ENCODE data around the gene SNX1.
"Not testable (repeated sequence)": the region's sequence is repeated elsewhere in the genome, so short reads cannot be mapped to it uniquely, and the experiment has no call there.

The SNX1 gene

GRCh38 chr15:64111679-64112050, 15.9 kb downstream of the SNX1 start:
- no peak overlapping the region for H3K27ac ChIP-seq
- TF ChIP-seq ZFX (IDR thresholded peaks at IDR 0.05; ENCODE audit: borderline replicate concordance) (no peak), CTCF (IDR thresholded peaks at IDR 0.05) (no peak)

GRCh38 chr15:64112073-64112772, 16.4 kb downstream of the SNX1 start:
- TF ChIP-seq CTCF (IDR thresholded peaks at IDR 0.05) = no peak
- TF ChIP-seq ZFX (IDR thresholded peaks at IDR 0.05; ENCODE audit: borderline replicate concordance) = no peak
- no peak overlapping the region for H3K27ac ChIP-seq

GRCh38 chr15:64112904-64113303, 17.1 kb downstream of the SNX1 start:
- no peak overlapping the region for H3K27ac ChIP-seq
- no peak for TF ChIP-seq CTCF (IDR thresholded peaks at IDR 0.05)

- no peak overlapping the region for H3K27ac ChIP-seq
- TF ChIP-seq ZFX (IDR thresholded peaks at IDR 0.05; ENCODE audit: borderline replicate concordance) = no peak
- no peak for TF ChIP-seq CTCF (IDR thresholded peaks at IDR 0.05)
Observed at GRCh38 chr15:64117759-64118487, 22.1 kb downstream of the SNX1 start.

GRCh38 chr15:64120322-64120721, 24.5 kb downstream of the SNX1 start:
- not testable (repeated sequence) for H3K27ac ChIP-seq

- no peak overlapping the region; the same call in 1 of the 2 replicates for H3K27ac ChIP-seq
- TF ChIP-seq CTCF (IDR thresholded peaks at IDR 0.05) = no peak
- no peak for TF ChIP-seq ZFX (IDR thresholded peaks at IDR 0.05; ENCODE audit: borderline replicate concordance)
Observed at GRCh38 chr15:64121614-64122013, 25.8 kb downstream of the SNX1 start.

GRCh38 chr15:64122444-64122843, 26.7 kb downstream of the SNX1 start:
- TF ChIP-seq ZFX (IDR thresholded peaks at IDR 0.05; ENCODE audit: borderline replicate concordance) = no peak
- no peak for TF ChIP-seq CTCF (IDR thresholded peaks at IDR 0.05)
- no peak overlapping the region for H3K27ac ChIP-seq

Measured in 22Rv1 (cell line).